ENCODE results near the gene GRM5.

- TF ChIP-seq, protein P1, sequence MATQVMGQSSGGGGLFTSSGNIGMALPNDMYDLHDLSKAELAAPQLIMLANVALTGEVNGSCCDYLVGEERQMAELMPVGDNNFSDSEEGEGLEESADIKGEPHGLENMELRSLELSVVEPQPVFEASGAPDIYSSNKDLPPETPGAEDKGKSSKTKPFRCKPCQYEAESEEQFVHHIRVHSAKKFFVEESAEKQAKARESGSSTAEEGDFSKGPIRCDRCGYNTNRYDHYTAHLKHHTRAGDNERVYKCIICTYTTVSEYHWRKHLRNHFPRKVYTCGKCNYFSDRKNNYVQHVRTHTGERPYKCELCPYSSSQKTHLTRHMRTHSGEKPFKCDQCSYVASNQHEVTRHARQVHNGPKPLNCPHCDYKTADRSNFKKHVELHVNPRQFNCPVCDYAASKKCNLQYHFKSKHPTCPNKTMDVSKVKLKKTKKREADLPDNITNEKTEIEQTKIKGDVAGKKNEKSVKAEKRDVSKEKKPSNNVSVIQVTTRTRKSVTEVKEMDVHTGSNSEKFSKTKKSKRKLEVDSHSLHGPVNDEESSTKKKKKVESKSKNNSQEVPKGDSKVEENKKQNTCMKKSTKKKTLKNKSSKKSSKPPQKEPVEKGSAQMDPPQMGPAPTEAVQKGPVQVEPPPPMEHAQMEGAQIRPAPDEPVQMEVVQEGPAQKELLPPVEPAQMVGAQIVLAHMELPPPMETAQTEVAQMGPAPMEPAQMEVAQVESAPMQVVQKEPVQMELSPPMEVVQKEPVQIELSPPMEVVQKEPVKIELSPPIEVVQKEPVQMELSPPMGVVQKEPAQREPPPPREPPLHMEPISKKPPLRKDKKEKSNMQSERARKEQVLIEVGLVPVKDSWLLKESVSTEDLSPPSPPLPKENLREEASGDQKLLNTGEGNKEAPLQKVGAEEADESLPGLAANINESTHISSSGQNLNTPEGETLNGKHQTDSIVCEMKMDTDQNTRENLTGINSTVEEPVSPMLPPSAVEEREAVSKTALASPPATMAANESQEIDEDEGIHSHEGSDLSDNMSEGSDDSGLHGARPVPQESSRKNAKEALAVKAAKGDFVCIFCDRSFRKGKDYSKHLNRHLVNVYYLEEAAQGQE (IDR thresholded peaks at IDR 0.05; ENCODE audit: insufficient read depth in 1 of 2, low read depth in 2 of 2, low read length in 1 of 2), result no peak
- TF ChIP-seq CTCF (IDR thresholded peaks at IDR 0.05) (no peak), POLR2AphosphoS5 (IDR thresholded peaks at IDR 0.05; ENCODE audit: low read depth, low read length) (no peak)
Observed at GRCh38 chr11:88469561-88470225, 596.1 kb downstream of the GRM5 start.

All from Panc1 (cell line).